NCI-H1694 (cell line): ENCODE results near the gene TARS2.

Experiments
- DNase-seq: peaks from one replicate; lab custom pipeline; 2025; lab: John Stamatoyannopoulos, UW

Gene TARS2

DNA sequence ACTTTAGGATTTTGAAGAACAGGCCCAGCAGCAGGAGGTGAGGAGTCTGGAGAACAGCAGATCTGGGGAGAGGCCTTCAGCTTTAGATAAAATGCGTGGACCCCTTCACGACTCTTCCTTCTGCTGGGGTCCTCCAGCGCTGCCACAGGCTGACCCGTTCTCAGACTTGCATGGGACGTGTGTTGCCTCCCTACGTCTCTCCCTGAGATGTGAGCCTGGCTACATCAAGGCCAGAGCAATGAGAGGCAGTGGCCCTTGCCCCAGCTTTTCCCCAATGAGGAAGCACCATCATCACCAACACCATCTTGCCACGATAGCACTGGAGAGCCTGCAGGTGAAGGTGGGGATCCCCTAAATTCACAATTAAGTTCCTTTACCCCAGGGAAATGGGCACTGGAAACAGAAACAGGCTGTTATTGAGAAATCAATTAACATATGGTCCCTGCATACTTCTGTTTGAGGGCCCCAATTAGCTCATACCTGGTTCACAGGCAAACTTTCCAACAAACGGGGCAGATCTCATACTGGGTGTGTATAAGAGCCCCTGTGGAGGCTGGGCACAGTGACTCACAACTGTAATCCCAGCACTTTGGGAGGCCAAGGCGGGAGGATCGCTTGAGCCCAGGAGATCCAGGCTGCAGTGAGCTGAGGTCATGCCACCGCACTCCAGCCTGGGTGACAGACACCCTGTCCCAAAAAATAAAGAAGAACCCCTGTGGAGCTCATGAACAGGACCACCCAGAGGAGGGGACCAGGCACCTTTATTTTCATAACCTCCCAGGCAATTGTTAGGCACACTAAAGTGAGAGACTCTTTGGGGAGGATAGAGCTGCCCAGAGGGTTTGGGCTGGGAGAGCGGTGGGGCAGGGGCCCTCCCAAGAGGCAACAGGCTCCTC, 49.9 kb downstream of the TARS2 start:
- DNase-seq, result no peak

DNA sequence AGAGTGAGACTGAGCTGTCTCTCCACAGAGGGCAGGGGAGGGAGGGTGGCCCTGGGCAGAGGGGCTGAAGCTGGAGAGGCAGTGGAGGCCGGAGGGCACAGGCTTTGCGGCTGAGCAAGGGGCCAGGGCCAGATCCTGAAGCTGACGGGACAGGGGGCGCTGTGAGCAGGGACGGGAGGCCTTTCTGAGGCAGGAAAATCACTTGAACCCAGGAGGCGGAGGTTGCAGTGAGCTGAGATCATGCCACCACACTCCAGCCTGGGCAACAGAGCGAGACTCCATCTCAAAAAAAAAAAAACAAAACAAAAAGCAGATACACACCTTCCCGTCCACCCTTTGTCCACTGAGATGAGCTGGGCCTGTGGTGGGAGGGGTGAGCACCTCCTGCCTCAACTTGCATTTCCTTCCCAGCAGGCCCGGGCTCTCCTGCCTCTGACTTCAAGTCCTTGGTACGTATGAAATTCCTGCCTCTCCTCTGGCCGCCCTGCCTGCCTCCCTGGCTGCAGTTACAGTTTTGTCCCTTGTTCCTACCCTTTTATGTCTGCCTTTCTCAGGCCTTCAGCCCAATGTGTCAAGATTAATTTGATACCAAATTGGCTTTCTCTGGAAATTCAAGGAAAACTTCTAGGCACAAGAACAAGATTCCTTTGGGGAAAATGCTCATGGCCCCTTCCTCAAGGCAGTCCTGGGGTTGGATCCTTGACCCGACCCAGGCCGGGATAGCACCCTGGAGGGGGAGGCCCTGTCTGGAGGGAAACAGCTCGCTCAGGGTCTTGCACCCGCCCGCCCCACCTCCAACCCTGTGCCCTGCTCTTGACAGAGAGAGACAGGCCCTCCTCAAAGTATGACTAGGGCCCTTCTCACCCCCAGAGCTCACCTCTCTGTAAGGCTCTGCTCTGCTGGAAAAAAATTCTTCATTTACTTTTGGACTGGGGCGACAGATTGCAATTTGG, 50.8 kb downstream of the TARS2 start:
- DNase-seq, result no peak

DNA sequence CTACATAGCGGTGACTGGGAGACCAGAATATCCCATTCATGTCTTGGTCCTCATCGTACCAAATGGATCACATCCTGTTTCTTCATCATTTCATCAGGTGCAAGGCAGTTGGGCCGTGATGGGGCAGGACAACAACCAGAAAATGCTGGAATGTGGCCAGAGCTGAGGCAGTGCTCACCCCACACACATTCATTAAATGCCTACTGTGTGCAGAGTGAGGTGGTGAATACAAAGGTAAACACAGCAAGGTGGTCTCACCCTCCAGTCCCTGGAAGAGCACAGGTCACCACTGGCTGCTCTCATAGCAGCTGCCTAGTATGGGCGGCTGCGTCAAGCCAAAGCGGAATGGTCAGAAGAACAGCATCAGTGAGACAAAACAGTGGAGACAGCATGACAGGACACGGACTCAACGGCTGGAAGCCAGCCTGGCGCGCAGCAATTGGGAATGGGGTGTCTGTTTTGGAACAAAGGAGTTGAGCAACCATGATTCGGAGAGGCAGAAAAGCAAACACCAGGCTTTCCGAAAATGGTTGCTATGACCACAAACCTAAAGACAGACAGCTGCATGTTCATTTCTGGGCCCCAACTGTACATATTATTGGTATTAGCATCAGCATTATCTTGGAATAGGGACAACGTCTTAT, 56.4 kb downstream of the TARS2 start:
- no peak for DNase-seq

DNA sequence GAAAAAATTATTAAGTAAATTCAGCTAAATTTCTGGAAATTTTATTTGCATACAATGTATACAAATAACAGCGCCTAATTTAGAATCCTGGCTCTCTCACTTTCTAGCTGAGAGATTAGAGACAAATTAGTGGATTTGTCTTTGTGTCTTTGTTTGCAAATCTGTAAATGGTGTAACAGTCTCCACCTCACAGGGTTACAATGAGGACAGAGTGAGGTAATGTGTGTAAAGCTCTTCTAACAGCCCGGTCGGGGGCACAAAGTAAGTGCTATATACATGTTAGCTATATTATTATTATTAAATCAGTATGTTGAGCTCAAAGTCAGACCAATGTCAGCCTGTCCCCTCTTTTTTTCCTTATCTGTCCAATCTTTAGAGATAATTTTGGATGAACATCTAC, 57.0 kb downstream of the TARS2 start:
- DNase-seq, result no peak

DNA sequence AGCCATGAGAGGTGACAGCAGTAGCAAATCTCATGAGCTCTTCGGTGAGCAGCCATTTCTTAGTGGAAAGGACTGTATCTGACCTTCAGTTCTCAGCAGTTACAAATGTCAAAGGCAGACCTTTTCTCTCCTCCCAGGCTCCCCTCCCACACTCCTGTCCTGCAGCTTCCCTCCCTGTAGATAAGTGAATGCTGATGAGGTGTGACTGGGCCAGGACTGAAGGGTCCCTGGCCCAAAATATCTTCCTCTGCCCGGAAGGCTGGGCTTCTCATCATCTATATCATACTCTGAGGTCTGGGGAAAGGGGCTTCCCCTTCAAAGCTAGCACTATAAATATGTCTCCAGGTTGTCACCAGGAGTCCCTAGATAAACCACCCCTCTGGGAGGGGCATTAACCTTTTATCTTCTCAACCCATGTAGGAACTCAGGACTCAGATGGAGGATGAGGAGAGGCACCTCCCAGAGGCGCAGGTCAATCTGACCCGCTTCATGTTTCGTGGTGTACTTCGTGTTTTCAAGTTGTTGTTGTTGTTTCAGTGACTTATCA, 58.3 kb downstream of the TARS2 start:
- no peak for DNase-seq

DNA sequence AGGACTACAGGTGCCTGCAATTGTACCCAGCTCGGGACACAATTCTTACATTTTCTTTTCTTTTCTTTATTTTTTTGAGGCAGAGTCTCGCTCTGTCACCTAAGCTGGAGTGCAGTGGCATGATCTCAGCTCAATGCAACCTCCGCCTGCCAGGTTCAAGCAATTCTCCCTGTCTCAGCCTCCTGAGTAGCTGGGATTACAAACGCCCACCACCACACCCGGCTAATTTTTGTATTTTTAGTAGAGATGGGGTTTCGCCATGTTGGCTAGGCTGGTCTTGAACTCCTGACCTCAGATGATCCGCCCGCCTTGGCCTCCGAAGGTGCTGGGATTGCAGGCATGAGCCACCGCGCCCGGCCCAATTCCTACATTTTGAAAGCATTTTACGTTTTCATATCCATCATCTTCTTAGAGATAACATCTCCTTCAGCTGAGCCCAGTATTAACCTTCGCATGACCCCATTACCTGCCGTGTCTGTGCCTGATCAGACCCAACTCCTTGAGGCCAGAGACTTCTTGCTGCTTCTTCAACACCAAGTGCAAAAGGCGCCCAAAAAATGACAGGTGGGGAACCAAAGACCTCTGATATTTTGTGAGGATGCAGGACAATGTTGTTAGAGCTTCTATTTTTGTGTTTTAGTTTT, 59.2 kb downstream of the TARS2 start:
- no peak for DNase-seq

DNA sequence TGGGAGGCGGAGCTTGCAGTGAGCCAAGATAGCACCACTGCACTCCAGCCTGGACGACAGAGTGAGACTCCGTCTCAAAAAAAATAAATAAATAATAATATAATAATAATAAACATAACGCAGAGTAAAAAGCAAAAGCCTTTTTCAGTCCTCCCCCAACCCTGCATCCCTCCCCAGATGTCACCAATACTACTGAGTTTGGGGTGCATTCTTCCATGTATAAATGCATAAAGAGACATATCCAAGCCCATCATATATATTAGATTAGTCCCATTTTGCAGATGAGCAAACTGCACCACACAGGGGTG, 61.1 kb downstream of the TARS2 start:
- no peak for DNase-seq

DNA sequence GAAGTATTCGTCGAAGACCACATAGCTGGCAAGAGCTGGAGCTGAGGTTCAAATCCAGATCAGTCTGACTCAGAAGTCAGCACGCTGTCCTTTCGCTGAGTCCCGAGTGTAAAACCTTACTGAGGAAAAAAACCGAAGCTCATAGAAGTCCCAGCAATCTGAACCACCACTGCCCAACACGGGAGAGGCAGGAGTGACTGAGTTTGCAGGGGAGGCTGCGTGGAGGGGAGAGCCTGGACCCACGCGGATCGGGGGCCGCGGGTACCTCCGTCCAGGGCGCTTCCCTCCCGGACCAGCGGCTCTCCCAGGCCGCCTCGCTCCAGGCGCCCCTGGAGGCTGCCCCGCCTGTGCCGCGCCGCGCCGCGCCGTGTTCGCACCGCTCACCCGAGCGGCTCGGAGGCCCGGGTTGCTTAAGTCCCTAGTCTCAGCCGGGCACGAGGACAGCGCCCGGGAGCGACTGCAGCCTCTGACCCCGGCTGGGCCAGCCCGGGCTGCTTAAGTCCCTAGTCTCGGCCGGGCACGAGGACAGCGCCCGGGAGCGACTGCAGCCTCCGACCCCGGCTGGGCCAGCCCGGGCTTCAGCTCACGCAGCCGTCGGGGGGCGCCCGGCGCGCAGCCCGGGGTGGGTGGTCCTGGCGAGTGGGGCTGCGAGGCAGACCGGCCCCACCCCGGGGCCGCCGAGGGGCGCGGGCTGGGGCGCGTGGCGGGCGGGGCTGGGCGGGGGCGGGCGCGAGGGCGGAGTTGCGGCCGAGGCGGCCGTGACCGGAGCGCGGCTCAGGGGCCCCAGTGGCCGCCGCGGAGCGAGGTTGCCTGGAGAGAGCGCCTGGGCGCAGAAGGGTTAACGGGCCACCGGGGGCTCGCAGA, 61.6 kb downstream of the TARS2 start, which contains the start of gene ADAMTSL4:
Gene ADAMTSL4 (plus strand): TSS at position 777 of the 864 bp plus-strand sequence. CDS start 2,881 bp downstream, outside the sequence.
- DNase-seq, result peak; percentile 17

DNA sequence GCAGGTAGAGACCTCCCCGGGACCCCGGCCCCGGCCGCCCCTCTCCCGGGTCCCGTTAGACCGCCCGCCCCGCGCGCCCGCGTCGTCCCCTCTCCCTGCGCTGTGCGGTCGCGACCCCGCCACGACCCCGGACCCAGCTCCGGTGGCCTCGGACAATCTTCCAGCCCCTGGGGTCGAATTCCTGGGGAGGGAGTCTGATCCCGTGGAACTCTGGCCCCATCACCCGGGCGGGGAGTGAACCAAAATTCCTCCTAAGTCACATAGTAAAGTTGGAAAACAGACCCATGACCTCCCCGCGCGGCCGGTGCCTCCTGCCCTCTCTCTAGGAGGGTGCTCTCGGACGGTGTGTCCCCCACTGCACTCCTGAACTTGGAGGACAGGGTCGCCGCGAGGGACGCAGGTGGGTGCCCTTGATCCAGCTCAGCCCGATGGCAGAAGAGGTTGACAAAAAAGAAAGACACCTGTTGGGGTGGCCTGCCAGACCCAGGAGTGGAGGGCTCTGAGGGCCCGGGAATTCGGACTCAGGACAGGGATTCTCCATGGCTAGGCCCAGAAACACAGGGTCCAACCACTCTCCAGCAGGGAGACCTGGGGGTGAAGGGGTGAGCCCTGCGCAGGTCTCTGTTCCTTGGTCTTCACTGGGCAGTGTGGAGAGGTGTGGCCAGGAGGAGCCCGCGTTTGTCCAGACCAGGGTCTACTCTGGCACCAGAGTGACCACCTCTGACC, 62.4 kb downstream of the TARS2 start:
- no peak for DNase-seq

DNA sequence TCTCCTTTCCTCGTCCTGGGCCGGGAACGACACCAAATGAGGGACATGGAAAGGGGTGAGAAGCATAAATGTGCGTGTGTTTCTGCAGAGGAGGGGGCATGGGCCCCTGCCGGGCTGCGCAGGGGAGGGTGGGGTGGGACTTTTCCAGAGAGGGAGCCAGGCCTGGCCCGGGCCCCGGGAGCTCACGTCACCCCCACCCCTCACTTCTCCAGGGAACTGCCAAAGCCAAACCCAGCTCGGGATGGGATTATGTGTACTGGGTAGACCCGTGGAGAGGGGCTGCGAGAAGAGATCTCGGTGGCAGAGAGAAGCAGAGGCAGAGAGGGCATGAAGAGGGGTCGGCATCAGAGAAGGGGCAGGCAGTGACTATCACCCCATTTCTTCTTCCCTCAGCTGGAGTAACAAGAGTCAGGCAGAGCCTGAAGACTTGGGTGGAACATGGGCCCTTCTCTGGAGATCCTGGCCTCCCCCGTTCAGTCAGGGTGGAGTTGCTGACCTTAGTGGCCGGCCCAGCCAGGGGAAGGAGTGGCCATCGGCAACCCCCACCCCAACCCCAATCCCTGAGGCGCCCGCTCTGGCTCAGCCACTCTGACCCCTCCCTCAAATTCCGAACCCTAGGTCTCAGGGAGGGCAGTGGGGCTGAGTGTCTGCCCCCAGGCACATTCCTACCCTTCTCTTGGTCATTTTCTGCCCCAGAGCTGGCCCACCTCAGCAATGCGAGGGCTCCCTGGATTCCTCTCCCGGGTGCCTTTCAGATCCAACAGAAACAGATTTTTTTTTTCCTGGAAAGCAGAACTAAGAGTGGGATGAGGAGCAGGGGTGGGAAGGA, 63.2 kb downstream of the TARS2 start:
- DNase-seq, result no peak

DNA sequence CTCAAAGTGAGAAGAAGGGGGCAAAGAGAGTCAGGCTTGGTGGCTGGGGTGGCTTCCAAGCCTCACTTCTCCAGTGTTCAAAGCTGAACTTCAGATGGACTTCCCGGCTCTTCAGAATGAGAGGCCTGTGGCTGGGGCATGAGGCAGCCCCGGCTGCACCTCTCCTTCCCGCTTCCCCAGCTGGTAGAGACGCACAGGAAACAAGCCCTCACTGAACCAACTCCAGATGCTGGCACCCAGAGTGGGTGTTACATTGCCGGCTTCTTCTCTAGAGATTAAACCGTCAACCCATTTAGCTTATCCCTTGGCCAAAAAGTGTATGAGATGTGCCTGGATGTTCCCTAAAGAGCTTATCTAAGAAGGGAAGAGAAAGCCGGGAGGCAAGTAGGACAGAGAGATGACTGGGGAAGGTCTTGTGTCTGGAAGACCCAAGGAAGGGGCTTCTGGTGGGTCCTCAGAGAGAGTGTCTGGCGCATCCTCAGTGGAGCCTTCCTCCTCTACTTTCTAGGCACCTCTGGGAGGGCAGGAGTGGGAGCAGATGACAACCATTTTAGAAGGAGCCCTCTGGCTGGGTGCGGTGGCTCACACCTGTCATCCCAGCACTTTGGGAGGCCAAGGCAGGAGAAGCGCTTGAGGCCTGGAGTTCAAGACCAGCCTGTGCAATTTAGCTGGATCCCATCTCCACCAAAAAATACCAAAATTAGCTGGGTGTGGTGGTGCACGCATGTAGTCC, 64.0 kb downstream of the TARS2 start:
- DNase-seq, result no peak

DNA sequence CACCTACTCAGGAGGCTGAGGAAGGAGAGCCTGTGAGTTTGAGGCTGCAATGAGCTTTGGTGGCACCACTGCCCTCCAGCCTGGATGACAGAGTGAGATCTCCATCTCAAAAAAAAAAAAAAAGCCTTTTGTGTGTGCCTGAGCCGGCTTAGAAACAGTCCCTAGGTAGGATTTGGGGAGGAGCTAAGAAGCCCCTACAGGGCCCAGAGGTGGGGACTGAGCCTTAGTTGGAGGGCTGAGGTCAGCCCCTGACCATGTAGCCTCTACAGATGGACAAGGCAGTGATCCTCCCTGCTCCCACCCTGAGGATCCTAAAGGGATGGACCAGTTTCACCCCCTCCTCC, 64.5 kb downstream of the TARS2 start:
- no peak for DNase-seq

DNA sequence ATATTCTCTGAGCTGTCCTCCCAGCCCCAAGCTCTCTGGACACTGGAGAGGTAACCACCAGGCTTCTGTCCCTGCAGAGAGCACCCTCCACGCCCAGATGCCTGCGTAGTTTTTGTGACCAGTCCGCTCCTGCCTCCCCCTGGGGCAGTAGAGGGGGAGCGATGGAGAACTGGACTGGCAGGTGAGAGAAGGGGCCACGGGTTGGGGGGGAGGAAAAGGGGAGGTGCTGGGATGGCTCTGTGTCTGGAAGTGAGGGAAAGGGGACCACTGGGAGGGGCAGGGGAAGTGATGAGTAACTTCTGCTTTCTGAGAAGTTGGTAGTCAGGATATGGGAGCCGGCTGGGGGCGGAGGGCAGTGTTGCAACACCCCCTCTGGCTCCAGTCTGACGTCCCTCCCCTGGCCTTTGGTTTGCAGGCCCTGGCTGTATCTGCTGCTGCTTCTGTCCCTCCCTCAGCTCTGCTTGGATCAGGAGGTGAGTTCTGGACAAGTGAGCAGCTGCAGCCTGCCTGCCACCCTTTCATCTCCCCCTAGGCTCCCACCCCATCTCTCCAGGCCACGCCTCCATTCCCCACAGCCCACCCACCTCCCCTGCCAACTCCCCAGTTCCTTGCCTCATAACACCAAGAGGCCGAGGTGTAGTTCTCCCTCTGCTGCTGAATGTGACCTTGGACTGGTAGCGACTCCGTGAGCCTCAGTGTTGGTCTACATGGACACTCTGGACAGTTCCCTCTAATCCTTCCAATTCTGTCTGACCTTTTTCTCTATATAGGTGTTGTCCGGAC, 65.1 kb downstream of the TARS2 start:
- DNase-seq, result no peak

DNA sequence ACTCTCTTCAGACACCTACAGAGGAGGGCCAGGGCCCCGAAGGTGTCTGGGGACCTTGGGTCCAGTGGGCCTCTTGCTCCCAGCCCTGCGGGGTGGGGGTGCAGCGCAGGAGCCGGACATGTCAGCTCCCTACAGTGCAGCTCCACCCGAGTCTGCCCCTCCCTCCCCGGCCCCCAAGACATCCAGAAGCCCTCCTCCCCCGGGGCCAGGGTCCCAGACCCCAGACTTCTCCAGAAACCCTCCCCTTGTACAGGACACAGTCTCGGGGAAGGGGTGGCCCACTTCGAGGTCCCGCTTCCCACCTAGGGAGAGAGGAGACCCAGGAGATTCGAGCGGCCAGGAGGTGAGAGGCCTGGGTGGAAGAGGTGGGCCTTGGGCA, 65.7 kb downstream of the TARS2 start:
- DNase-seq, result no peak

DNA sequence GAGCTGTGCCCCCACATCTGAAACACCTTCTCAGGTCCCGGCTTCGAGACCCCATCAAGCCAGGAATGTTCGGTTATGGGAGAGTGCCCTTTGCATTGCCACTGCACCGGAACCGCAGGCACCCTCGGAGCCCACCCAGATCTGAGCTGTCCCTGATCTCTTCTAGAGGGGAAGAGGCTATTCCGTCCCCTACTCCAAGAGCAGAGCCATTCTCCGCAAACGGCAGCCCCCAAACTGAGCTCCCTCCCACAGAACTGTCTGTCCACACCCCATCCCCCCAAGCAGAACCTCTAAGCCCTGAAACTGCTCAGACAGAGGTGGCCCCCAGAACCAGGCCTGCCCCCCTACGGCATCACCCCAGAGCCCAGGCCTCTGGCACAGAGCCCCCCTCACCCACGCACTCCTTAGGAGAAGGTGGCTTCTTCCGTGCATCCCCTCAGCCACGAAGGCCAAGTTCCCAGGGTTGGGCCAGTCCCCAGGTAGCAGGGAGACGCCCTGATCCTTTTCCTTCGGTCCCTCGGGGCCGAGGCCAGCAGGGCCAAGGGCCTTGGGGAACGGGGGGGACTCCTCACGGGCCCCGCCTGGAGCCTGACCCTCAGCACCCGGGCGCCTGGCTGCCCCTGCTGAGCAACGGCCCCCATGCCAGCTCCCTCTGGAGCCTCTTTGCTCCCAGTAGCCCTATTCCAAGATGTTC, 66.3 kb downstream of the TARS2 start:
- no peak for DNase-seq

DNA sequence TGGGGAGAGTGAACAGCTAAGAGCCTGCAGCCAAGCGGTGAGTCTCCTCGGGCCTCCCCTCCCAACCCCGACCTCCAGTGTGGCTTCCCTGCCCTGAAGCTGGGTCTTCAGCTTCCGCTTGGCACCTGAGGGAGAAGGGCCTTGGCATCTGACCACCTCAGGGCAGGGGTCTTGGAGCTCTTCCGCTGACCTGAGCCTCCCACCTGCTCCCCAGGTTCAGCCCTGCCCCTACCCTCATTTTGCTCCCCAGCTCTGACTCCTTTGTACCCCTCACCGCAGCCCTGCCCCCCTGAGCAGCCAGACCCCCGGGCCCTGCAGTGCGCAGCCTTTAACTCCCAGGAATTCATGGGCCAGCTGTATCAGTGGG, 66.8 kb downstream of the TARS2 start:
- no peak for DNase-seq
